OCI-LY1 (cell line): ENCODE results near the gene CLCN7.

Experiments used
- CTCF ChIP-seq: fragments of 200-600 bp; sonication (generic), shearing (Covaris generic); IDR thresholded peaks from 2 replicates; pipeline ENCODE4 v1.5.1; 2017; ENCODE audit warnings: mild to moderate bottlenecking, antibody characterized with exemption, low read length, moderate library complexity, mixed read lengths
- EZH2 ChIP-seq: fragments of 200-600 bp; sonication (generic), shearing (Covaris generic); IDR thresholded peaks from 2 replicates; pipeline ENCODE4 v1.8.0; 2017; ENCODE audit warnings: borderline replicate concordance, mixed run types, mild to moderate bottlenecking, antibody characterized with exemption, low read length, moderate library complexity, mixed read lengths

DNA sequence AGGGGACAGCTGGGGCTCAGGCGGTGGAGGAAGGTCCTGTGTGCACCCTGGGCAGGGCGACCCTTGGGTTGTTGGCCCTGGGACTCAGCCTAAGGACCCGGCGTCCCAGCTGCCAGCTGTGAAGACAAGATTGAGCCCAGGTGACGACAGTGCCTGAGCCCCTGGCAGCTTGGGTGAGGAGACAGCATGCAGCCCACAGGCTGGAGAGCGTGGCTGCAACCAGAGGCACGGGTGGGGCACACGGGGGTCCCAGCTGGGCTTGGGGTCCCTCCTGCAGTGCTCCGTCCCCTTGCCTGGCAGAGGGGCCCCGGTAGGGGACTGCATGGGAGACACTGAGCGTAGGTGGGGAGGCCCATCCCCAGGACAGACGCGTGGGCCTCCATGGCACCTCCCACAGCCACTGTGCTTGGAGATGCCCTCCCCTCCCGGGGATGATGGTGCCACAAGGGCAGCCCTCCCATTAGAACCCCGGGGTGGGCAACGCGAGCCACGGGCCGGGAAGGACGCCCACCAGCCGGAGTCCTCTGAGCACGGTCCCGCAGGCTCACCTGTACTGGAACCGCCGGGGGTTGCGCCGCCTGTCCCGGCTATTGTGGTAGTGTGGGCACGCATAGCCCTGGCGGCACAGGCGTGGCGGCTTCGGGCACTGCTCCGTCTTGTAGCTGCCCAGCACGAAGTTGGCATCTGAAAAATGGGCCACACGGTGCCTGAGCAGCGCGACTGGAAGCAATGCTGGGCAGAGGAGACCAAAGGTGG lies 75.8 kb downstream of the CLCN7 start:
- TF ChIP-seq CTCF (no peak), EZH2 (no peak)
